H9 (cell line): ENCODE measurements around the gene LGALS4. TPM values are rescaled to one million over a fixed set of nuclear protein-coding genes. Genes with fewer than 3 reads are reported as not detected.

ENCODE experiments used
- DNase-seq: peaks from one replicate; pipeline ENCODE4 v3.0.0-alpha.2; 2017
- H2AFZ ChIP-seq: one replicate; pipeline ENCODE4 v1.6.1; 2013; ENCODE audit warnings: mild to moderate bottlenecking, low read length, control low read depth, moderate library complexity
- H2AK5ac ChIP-seq: 2 replicates; pipeline ENCODE4 v1.6.1; 2013; ENCODE audit warnings: low read length, control low read depth, mixed read lengths; ENCODE audit not compliant: insufficient read length
- H2BK120ac ChIP-seq: one replicate; pipeline ENCODE4 v1.6.1; 2013; ENCODE audit warnings: low read depth, mild to moderate bottlenecking, low read length, control low read depth, inconsistent platforms; ENCODE audit not compliant: poor library complexity, severe bottlenecking
- H2BK12ac ChIP-seq: 2 replicates; pipeline ENCODE4 v1.6.1; 2013; ENCODE audit warnings: low read length, control low read depth, mixed read lengths, low read depth; ENCODE audit not compliant: insufficient read length
- H2BK15ac ChIP-seq: 2 replicates; pipeline ENCODE4 v1.6.1; 2013; ENCODE audit warnings: low read depth, low read length, control low read depth
- H2BK20ac ChIP-seq: one replicate; pipeline ENCODE4 v1.6.1; 2013; ENCODE audit warnings: low read depth, mild to moderate bottlenecking, low read length, control low read depth, inconsistent platforms; ENCODE audit not compliant: poor library complexity, severe bottlenecking
- H2BK5ac ChIP-seq: 2 replicates; pipeline ENCODE4 v1.6.1; 2013; ENCODE audit warnings: low read length, control low read depth, mixed read lengths; ENCODE audit not compliant: insufficient read length
- H3K14ac ChIP-seq: 2 replicates; pipeline ENCODE4 v1.6.1; 2013; ENCODE audit warnings: low read length, control low read depth; ENCODE audit not compliant: insufficient read depth
- H3K18ac ChIP-seq: 2 replicates; pipeline ENCODE4 v1.6.1; 2013; ENCODE audit warnings: low read depth, mild to moderate bottlenecking, mixed read lengths, low read length, control low read depth; ENCODE audit not compliant: insufficient read length
- H3K23ac ChIP-seq: 2 replicates; pipeline ENCODE4 v1.6.1; 2013; ENCODE audit warnings: low read length, control low read depth, mixed read lengths, low read depth; ENCODE audit not compliant: insufficient read length
- H3K23me2 ChIP-seq: 2 replicates; pipeline ENCODE4 v1.6.1; 2013; ENCODE audit warnings: low read depth, mild to moderate bottlenecking, mixed read lengths, low read length, control low read depth; ENCODE audit not compliant: insufficient read length, poor library complexity, severe bottlenecking
- H3K27ac ChIP-seq: 2 replicates; pipeline ENCODE4 v1.5.1; 2013; ENCODE audit warnings: low read length, control low read depth, mixed read lengths, low read depth; ENCODE audit not compliant: insufficient read length
- H3K27me3 ChIP-seq: 2 replicates; pipeline ENCODE4 v1.6.1; 2013; ENCODE audit warnings: low read length, control low read depth, inconsistent platforms; ENCODE audit not compliant: insufficient read depth
- H3K4ac ChIP-seq: 2 replicates; pipeline ENCODE4 v1.6.1; 2013; ENCODE audit warnings: low read depth, mild to moderate bottlenecking, control low read depth, inconsistent platforms, low read length, moderate library complexity
- H3K4me1 ChIP-seq: 2 replicates; pipeline ENCODE4 v1.6.1; 2013; ENCODE audit warnings: low read length, control low read depth, inconsistent platforms; ENCODE audit not compliant: insufficient read depth
- H3K4me2 ChIP-seq: 2 replicates; pipeline ENCODE4 v1.6.1; 2013; ENCODE audit warnings: low read length, control low read depth, mixed read lengths; ENCODE audit not compliant: insufficient read length, insufficient read depth
- H3K56ac ChIP-seq: 2 replicates; pipeline ENCODE4 v1.6.1; 2013; ENCODE audit warnings: low read depth, mild to moderate bottlenecking, mixed read lengths, low read length, control low read depth; ENCODE audit not compliant: insufficient read length
- H3K79me1 ChIP-seq: 2 replicates; pipeline ENCODE4 v1.6.1; 2013; ENCODE audit warnings: low read depth, mild to moderate bottlenecking, moderate library complexity, low read length, control low read depth, inconsistent platforms; ENCODE audit not compliant: insufficient read depth, poor library complexity, severe bottlenecking
- H3K79me2 ChIP-seq: 2 replicates; pipeline ENCODE4 v1.6.1; 2013; ENCODE audit warnings: low read length, control low read depth, inconsistent platforms; ENCODE audit not compliant: insufficient read depth
- H3K9ac ChIP-seq: 2 replicates; pipeline ENCODE4 v1.6.1; 2013; ENCODE audit warnings: low read length, control low read depth, mixed read lengths; ENCODE audit not compliant: insufficient read length; ENCODE audit errors: extremely low read depth
- H3K9me3 ChIP-seq: one replicate; pipeline ENCODE4 v1.6.1; 2013; ENCODE audit warnings: low read depth, low read length, inconsistent platforms; ENCODE audit not compliant: control insufficient read depth
- H3T11ph ChIP-seq: one replicate; pipeline ENCODE4 v1.6.1; 2013; ENCODE audit warnings: mild to moderate bottlenecking, low read length, control low read depth, inconsistent platforms
- H4K20me1 ChIP-seq: one replicate; pipeline ENCODE4 v1.6.1; 2013; ENCODE audit not compliant: control insufficient read depth, insufficient read length, insufficient read depth
- H4K5ac ChIP-seq: 2 replicates; pipeline ENCODE4 v1.6.1; 2013; ENCODE audit warnings: low read depth, mild to moderate bottlenecking, mixed read lengths, low read length, control low read depth; ENCODE audit not compliant: insufficient read length
- H4K8ac ChIP-seq: replicated peaks from 2 replicates; pipeline ENCODE4 v1.6.1; 2013; ENCODE audit warnings: low read length, control low read depth, mixed read lengths, low read depth; ENCODE audit not compliant: insufficient read length
- H4K91ac ChIP-seq: 2 replicates; pipeline ENCODE4 v1.6.1; 2013; ENCODE audit warnings: low read depth, mild to moderate bottlenecking, moderate library complexity, mixed read lengths, low read length, control low read depth; ENCODE audit not compliant: insufficient read length
- H3K27ac Mint-ChIP-seq, 3 experiments: 2 replicates in 2 of 3; 3 replicates in 1 of 3; pipeline ENCODE4 v1.8.0; 2020 to 2021; ENCODE audit warnings: mixed read lengths in 3 of 3, mild to moderate bottlenecking in 1 of 3, moderate library complexity in 1 of 3
- H3K27me3 Mint-ChIP-seq: 2 replicates; pipeline ENCODE4 v1.8.0; 2021; ENCODE audit warnings: low read depth, mild to moderate bottlenecking, moderate library complexity, mixed read lengths
- H3K36me3 Mint-ChIP-seq, 3 experiments: 2 replicates in 2 of 3; 3 replicates in 1 of 3; pipeline ENCODE4 v1.8.0; 2020 to 2021; ENCODE audit warnings: low read depth in 3 of 3, mixed read lengths in 3 of 3; ENCODE audit not compliant: insufficient read depth in 1 of 3
- H3K4me1 Mint-ChIP-seq, 2 experiments: 2 replicates each; pipeline ENCODE4 v1.8.0; 2020; ENCODE audit warnings: mixed read lengths in 2 of 2
- H3K4me3 Mint-ChIP-seq, 2 experiments: 2 replicates in 1 of 2; 3 replicates in 1 of 2; pipeline ENCODE4 v1.8.0; 2020 to 2021; ENCODE audit warnings: mild to moderate bottlenecking in 2 of 2, mixed read lengths in 2 of 2, moderate library complexity in 1 of 2
- H3K9me3 Mint-ChIP-seq, 2 experiments: 2 replicates in 1 of 2; 3 replicates in 1 of 2; pipeline ENCODE4 v1.8.0; 2020; ENCODE audit warnings: mild to moderate bottlenecking in 2 of 2, mixed read lengths in 2 of 2, moderate library complexity in 1 of 2
- CTCF ChIP-seq: fragments of 200-600 bp; sonication (generic); conservative IDR thresholded peaks from 3 replicates; pipeline ENCODE4 v1.8.0; 2021; ENCODE audit warnings: antibody characterized with exemption, mild to moderate bottlenecking
- WGBS: extraction: QIAGEN DNeasy Blood & Tissue Kit; methylation state at CpG from one replicate; pipeline ENCODE4 v1.1.7; 2013; ENCODE audit warnings: missing lambda C conversion rate, low lambda C conversion rate, mixed read lengths; ENCODE audit not compliant: insufficient read length; ENCODE audit errors: extremely low coverage; 5-methylcytosine and 5-hydroxymethylcytosine counted together
- total RNA-seq: library from RNA; stranded (reverse); gene quantifications from 2 replicates; pipeline ENCODE4 v1.2.1, GENCODE V29; 2021

The LGALS4 gene
- total RNA-seq, 1 experiment from 2014 or later, result 0.68 TPM

- Histone ChIP-seq H3K14ac (no peak overlapping the region), H3K79me2 (no peaks in the 10 kb centered on the region; the same call in 1 of the 2 replicates), H4K8ac (no peak overlapping the region), H2BK12ac (no peak overlapping the region), H3T11ph (no peak overlapping the region), H3K4me1 (0 out of 2 replicates have a peak, but pooled peaks cover 3% of the 10 kb centered on the region), H3K27ac (no peak overlapping the region), H3K79me1 (no peaks in the 10 kb centered on the region), H3K27me3 (no peaks in the 10 kb centered on the region), H2AK5ac (no peak overlapping the region), H3K9me3 (no peaks in the 10 kb centered on the region), H2BK20ac (no peak overlapping the region), H2AFZ (no peak overlapping the region), H3K9ac (no peak overlapping the region), H3K18ac (no peak overlapping the region), H3K4me2 (no peak overlapping the region), H3K23me2 (no peaks in the 10 kb centered on the region), H2BK15ac (no peak overlapping the region), H3K23ac (no peak overlapping the region), H2BK5ac (no peak overlapping the region), H3K56ac (no peak overlapping the region), H4K91ac (no peak overlapping the region), H2BK120ac (no peak overlapping the region), H4K20me1 (no peaks in the 10 kb centered on the region), H4K5ac (no peak overlapping the region), H3K4ac (no peak overlapping the region)
- Mint-ChIP-seq H3K4me1 (peaks cover 5 to 8% of the 10 kb centered on the region in 2 experiments; a peak in 3 of 4 replicates), H3K4me3 (no peak overlapping the region), H3K36me3 (0 out of 7 replicates have a peak, but pooled peaks cover 0 to 4% (median 0%) of the 10 kb centered on the region in 3 experiments), H3K9me3 (peaks cover 2 to 11% of the 10 kb centered on the region in 2 experiments; a peak in 3 of 5 replicates), H3K27me3 (peaks cover 2% of the 10 kb centered on the region; the same call in 1 of the 2 replicates), H3K27ac (no peak overlapping the region)
- TF ChIP-seq CTCF, result no peak
- WGBS, result no CpG with 5 or more reads among the region's 4 CpGs
- no peak for DNase-seq
Observed at GRCh38 chr19:38795549-38795948, 17.2 kb downstream of the LGALS4 start.
